A673 (cell line): ENCODE data around the gene FETUB. TPM values are rescaled to one million over a fixed set of nuclear protein-coding genes. Genes with fewer than 3 reads are reported as not detected.

Experiments used
- BruUV-seq: library from RNA; stranded (reverse); fragments of 400-500 nt; replicated peaks from 2 replicates; lab custom pipeline; 2021; lab: Mats Ljungman, UMichigan
- CTCF ChIA-PET: fragments of 300-600 bp; sonication (Branson Sonifier 250); formaldehyde crosslinking; loops from one replicate; lab custom pipeline; 2022; ENCODE audit warnings: antibody characterized with exemption; lab: Charles Lee
- POLR2A ChIA-PET: fragments of 300-600 bp; sonication (Branson Sonifier 250); formaldehyde crosslinking; loops from one replicate; lab custom pipeline; 2022; ENCODE audit warnings: antibody characterized with exemption; ENCODE audit not compliant: low non-redundant PET; lab: Charles Lee
- DNase-seq: peaks from one replicate; pipeline ENCODE4 v3.0.0-alpha.2; 2015; ENCODE audit warnings: low spot score
- H3K27ac ChIP-seq: fragments of 200-600 bp; sonication (generic); 2 replicates; pipeline ENCODE4 v1.5.1; 2016; ENCODE audit warnings: mixed run types, low read depth, mild to moderate bottlenecking, mixed read lengths, antibody characterized with exemption, low read length; ENCODE audit not compliant: poor library complexity, severe bottlenecking
- H3K27me3 ChIP-seq: fragments of 200-600 bp; sonication (generic); replicated peaks from 2 replicates; pipeline ENCODE4 v1.6.1; 2017; ENCODE audit warnings: mixed run types, low read depth, mild to moderate bottlenecking, mixed read lengths, antibody characterized with exemption, low read length; ENCODE audit not compliant: insufficient read depth, poor library complexity
- H3K36me3 ChIP-seq: fragments of 200-600 bp; sonication (generic); 2 replicates; pipeline ENCODE4 v1.6.1; 2016; ENCODE audit warnings: mixed run types, mild to moderate bottlenecking, mixed read lengths, antibody characterized with exemption, low read length; ENCODE audit not compliant: insufficient read depth, poor library complexity, severe bottlenecking
- H3K4me1 ChIP-seq: fragments of 200-600 bp; sonication (generic); 2 replicates; pipeline ENCODE4 v1.6.1; 2017; ENCODE audit warnings: mixed run types, mild to moderate bottlenecking, mixed read lengths, antibody characterized with exemption, low read length; ENCODE audit not compliant: insufficient read depth, poor library complexity, severe bottlenecking
- H3K4me3 ChIP-seq: fragments of 200-600 bp; sonication (generic); 2 replicates; pipeline ENCODE4 v1.5.1; 2016; ENCODE audit warnings: low read depth, mixed run types, mild to moderate bottlenecking, mixed read lengths, low read length; ENCODE audit not compliant: poor library complexity, severe bottlenecking
- H3K9me3 ChIP-seq: fragments of 200-600 bp; sonication (generic); 2 replicates; pipeline ENCODE4 v1.6.1; 2016; ENCODE audit warnings: mixed run types, low read depth, mild to moderate bottlenecking, mixed read lengths, antibody characterized with exemption, low read length; ENCODE audit not compliant: poor library complexity, severe bottlenecking
- EZH2 ChIP-seq: fragments of 200-600 bp; sonication (generic); IDR thresholded peaks from 2 replicates; pipeline ENCODE4 v1.6.1; 2017; ENCODE audit warnings: borderline replicate concordance, low read depth, mild to moderate bottlenecking, mixed read lengths, antibody characterized with exemption, low read length; ENCODE audit not compliant: poor library complexity, severe bottlenecking
- intact Hi-C: fragments of 100-400 bp; cut with micrococcal nuclease; formaldehyde crosslinking; loops from one replicate; pipeline ENCODE4 v1.10.0; 2022; ENCODE audit not compliant: unreplicated experiment
- total RNA-seq: library from RNA; stranded (reverse); gene quantifications from 2 replicates; pipeline ENCODE4 v1.2.3, GENCODE V29; 2021
- TF ChIP-seq, protein P1 (sequence below): fragments of 300-800, 200-600 bp; sonication (generic); conservative IDR thresholded peaks from 2 replicates; pipeline ENCODE4 v1.5.1; 2017; ENCODE audit warnings: low read depth, mild to moderate bottlenecking, antibody characterized with exemption, low read length, moderate library complexity, mixed read lengths

FETUB gene
- total RNA-seq, 1 experiment from 2014 or later, result not detected

DNA sequence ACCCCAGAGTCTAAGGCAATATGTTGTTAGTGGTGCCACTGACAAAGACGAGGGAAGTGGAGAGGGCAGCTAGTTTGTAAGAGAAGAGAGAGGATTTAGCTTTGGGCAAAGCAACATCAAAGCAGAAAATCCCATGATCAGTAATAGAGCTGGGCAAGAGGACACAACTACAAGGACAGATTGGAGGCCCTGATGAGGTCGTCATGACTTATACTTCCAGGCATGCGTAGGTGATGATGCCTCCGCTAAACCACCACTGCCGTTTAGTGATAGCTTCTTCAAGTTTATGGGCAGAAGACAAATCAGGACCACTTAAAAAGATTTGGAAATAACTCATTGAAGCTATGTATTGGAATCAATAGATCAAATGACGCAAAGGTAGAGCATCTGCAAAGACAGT is 28.2 kb downstream of the FETUB start:
- no peaks in the 10 kb centered on the region for H3K9me3 ChIP-seq
- BruUV-seq, result no TSS peak
- POLR2A ChIA-PET, result interaction anchor here (0.7 kb wide), 1 partner anchor 191 kb away, joined by 3 read pairs; no protein-coding TSS in a partner anchor
- no peak overlapping the region for H3K27ac ChIP-seq
- TF ChIP-seq, protein P1, sequence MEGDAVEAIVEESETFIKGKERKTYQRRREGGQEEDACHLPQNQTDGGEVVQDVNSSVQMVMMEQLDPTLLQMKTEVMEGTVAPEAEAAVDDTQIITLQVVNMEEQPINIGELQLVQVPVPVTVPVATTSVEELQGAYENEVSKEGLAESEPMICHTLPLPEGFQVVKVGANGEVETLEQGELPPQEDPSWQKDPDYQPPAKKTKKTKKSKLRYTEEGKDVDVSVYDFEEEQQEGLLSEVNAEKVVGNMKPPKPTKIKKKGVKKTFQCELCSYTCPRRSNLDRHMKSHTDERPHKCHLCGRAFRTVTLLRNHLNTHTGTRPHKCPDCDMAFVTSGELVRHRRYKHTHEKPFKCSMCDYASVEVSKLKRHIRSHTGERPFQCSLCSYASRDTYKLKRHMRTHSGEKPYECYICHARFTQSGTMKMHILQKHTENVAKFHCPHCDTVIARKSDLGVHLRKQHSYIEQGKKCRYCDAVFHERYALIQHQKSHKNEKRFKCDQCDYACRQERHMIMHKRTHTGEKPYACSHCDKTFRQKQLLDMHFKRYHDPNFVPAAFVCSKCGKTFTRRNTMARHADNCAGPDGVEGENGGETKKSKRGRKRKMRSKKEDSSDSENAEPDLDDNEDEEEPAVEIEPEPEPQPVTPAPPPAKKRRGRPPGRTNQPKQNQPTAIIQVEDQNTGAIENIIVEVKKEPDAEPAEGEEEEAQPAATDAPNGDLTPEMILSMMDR, result no peak
- no peak for TF ChIP-seq EZH2
- no peak overlapping the region for H3K4me3 ChIP-seq
- no peak for DNase-seq
- intact Hi-C loops, result no loop called here
- CTCF ChIA-PET, result no interaction called here
- H3K36me3 ChIP-seq, result no peaks in the 10 kb centered on the region
- no peaks in the 10 kb centered on the region for H3K4me1 ChIP-seq
- peaks cover 7% of the 10 kb centered on the region for H3K27me3 ChIP-seq

DNA sequence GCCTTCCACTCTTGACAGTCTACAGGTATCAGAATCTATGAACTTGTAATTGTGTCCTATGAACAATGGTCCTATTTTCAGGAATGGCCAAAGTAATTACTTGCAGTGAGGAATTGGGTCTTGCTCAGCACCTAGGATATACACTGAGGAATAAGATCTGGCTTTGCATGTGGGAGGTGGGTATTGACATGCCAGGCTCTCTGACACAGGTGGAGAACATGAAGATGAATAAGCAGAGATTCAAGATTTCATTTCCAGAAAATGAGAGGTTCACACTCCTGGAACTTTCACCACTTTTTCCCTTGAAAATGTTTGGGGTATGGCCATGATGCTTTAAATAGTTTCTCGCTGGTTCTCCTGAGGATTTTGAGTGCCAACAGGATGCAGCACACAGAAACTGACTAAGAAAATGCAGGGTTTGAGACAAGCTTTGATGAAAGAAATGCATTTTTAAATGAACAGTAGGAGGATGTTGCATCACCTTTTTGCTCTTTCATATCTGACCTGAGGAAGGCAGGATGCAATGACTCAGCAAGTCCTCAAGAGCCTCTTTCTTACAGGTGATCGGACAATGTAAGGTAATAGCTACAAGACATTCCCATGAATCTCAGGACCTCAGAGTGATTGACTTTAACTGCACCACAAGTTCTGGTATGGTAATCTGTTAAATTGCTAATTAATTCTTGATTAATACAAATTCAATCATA is 29.3 kb downstream of the FETUB start:
- ChIA-PET CTCF (no interaction called here), POLR2A (no interaction called here)
- no peak for TF ChIP-seq EZH2
- TF ChIP-seq, protein P1, result no peak
- no peaks in the 10 kb centered on the region for H3K4me1 ChIP-seq
- H3K27ac ChIP-seq, result no peak overlapping the region
- intact Hi-C loops, result no loop called here
- no peak for DNase-seq
- no peaks in the 10 kb centered on the region for H3K9me3 ChIP-seq
- H3K36me3 ChIP-seq, result no peaks in the 10 kb centered on the region
- H3K27me3 ChIP-seq, result peaks cover 17% of the 10 kb centered on the region
- no peak overlapping the region for H3K4me3 ChIP-seq
- BruUV-seq, result no TSS peak

DNA sequence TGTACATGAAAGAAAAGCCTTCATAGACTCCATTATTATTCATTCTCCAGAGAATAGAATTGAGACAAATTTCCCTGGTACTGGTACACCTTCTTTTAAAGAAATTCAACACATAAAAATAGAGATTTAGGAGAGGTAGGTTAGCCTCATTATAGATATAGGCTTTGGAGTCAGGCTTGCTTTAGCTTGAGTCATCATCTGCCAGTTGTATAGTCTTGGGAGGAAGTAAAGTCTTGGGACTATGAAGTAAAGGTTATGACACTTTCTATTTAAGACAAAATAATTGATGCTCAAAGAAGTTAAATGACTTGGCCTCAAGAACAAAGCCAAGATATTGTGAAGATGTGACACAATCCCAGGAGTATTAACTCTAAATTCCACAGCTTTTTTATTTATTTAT is 30.0 kb downstream of the FETUB start:
- H3K27me3 ChIP-seq, result peaks cover 23% of the 10 kb centered on the region
- no peak for TF ChIP-seq EZH2
- TF ChIP-seq, protein P1, result no peak
- no TSS peak for BruUV-seq
- no peaks in the 10 kb centered on the region for H3K36me3 ChIP-seq
- H3K4me3 ChIP-seq, result no peak overlapping the region
- H3K27ac ChIP-seq, result no peak overlapping the region
- H3K4me1 ChIP-seq, result no peaks in the 10 kb centered on the region
- H3K9me3 ChIP-seq, result no peaks in the 10 kb centered on the region
- ChIA-PET CTCF (no interaction called here), POLR2A (no interaction called here)
- no peak for DNase-seq
- intact Hi-C loops, result no loop called here
